ENCODE data around the gene SLFN12L. TPM values are rescaled to one million over a fixed set of nuclear protein-coding genes. Genes with fewer than 3 reads are reported as not detected.

Gene SLFN12L
- total and polyA plus RNA-seq, 7 donors: 0.03 to 0.30 (median 0.13) TPM; not detected in 1

- Histone ChIP-seq H3K27me3 (ENCODE audit: insufficient read depth in 3 of 3, low read length in 2 of 3) (peaks cover 4 to 77% (median 28%) of the 10 kb centered on the region in 3 donors), H3K4me1 (no peaks in the 10 kb centered on the region), H3K4me3 (no peak overlapping the region), H3K36me3 (ENCODE audit: insufficient read depth in 1 of 2, low read depth in 1 of 2) (no peaks in the 10 kb centered on the region), H3K9me3 (no peaks in the 10 kb centered on the region), H3K27ac (no peak overlapping the region)
- no peak for TF ChIP-seq CTCF (IDR thresholded peaks at IDR 0.05)
- no peak for ATAC-seq
- no peak for DNase-seq
- intact Hi-C loops (cut with DNase I): no loop called here
- 18 to 26% (median 22%) methylated on average over 12 of the region's 12 CpGs for WGBS, 3 donors
Observed at GRCh38 chr17:35498448-35499178, 38.9 kb downstream of the SLFN12L start.

- Histone ChIP-seq H3K27me3 (ENCODE audit: insufficient read depth in 3 of 3, low read length in 2 of 3) (peaks cover 4 to 88% (median 31%) of the 10 kb centered on the region in 3 donors), H3K27ac (no peak overlapping the region), H3K9me3 (no peaks in the 10 kb centered on the region), H3K4me3 (peak overlapping the region; percentile 11), H3K4me1 (no peaks in the 10 kb centered on the region), H3K36me3 (ENCODE audit: insufficient read depth in 1 of 2, low read depth in 1 of 2) (no peaks in the 10 kb centered on the region)
- TF ChIP-seq CTCF (IDR thresholded peaks at IDR 0.05): no peak
- intact Hi-C loops (cut with DNase I): no loop called here
- ATAC-seq (no peak), DNase-seq (no peak)
- WGBS, 3 donors: 11 to 22% (median 17%) methylated on average over 28 to 30 of the region's 30 CpGs
Observed at GRCh38 chr17:35496451-35497290, 40.8 kb downstream of the SLFN12L start.

- no peak for ATAC-seq
- WGBS, 3 donors: 10 to 13% (median 12%) methylated on average over 2 of the region's 2 CpGs
Observed at GRCh38 chr17:35493040-35493439, 44.4 kb downstream of the SLFN12L start.

GRCh38 chr17:35491417-35491816, 46.1 kb downstream of the SLFN12L start:
- 6 to 13% (median 11%) methylated on average over 3 of the region's 3 CpGs for WGBS, 3 donors
- H3K4me3 ChIP-seq: no peak overlapping the region
- H3K9me3 ChIP-seq: no peaks in the 10 kb centered on the region
- intact Hi-C loops (cut with DNase I): no loop called here
- DNase-seq (no peak), ATAC-seq (no peak)
- TF ChIP-seq CTCF (IDR thresholded peaks at IDR 0.05): no peak
- H3K27me3 ChIP-seq (ENCODE audit: insufficient read depth in 3 of 3, low read length in 2 of 3): peaks cover 0 to 95% (median 31%) of the 10 kb centered on the region in 3 donors
- H3K27ac ChIP-seq: no peak overlapping the region
- H3K36me3 ChIP-seq (ENCODE audit: insufficient read depth in 1 of 2, low read depth in 1 of 2): no peaks in the 10 kb centered on the region
- H3K4me1 ChIP-seq: no peaks in the 10 kb centered on the region

More at GRCh38 chr17:35493040-35493439, 44.4 kb downstream of the SLFN12L start:
- no peak for TF ChIP-seq CTCF (IDR thresholded peaks at IDR 0.05)
- Histone ChIP-seq H3K36me3 (ENCODE audit: insufficient read depth in 1 of 2, low read depth in 1 of 2) (no peaks in the 10 kb centered on the region), H3K27me3 (ENCODE audit: insufficient read depth in 3 of 3, low read length in 2 of 3) (peaks cover 0 to 95% (median 38%) of the 10 kb centered on the region in 3 donors), H3K27ac (no peak overlapping the region), H3K4me3 (no peak overlapping the region), H3K4me1 (no peaks in the 10 kb centered on the region), H3K9me3 (no peaks in the 10 kb centered on the region)
- DNase-seq: no peak
- intact Hi-C loops (cut with DNase I): no loop called here

Data from psoas muscle (tissue), 8 donors.